Measurements from ENCODE around the gene KRT33A. TPM values are rescaled to one million over a fixed set of nuclear protein-coding genes. Genes with fewer than 3 reads are reported as not detected.

Gene KRT33A
- total and polyA plus RNA-seq, 2 experiments from 2014 or later = not detected

GRCh38 chr17:41332239-41332638, 18.4 kb downstream of the KRT33A start:
- TF ChIP-seq ETS1 (IDR thresholded peaks at IDR 0.05) = no peak
- TF ChIP-seq CREB1 (CRISPR knock-in tag; IDR thresholded peaks at IDR 0.05; ENCODE audit: low read depth) = no peak
- TF ChIP-seq REST (IDR thresholded peaks at IDR 0.05; ENCODE audit: unreplicated experiment) = no peak
- H3K9me3 Mint-ChIP-seq = peaks cover 2% of the 10 kb centered on the region; the same call in 1 of the 3 replicates
- H3K27ac Mint-ChIP-seq = no peak overlapping the region

GRCh38 chr17:41331606-41332005, 19.0 kb downstream of the KRT33A start:
- H3K27me3 ChIP-seq (ENCODE audit: insufficient read depth) = no peaks in the 10 kb centered on the region
- H3K9me3 Mint-ChIP-seq = peaks cover 2% of the 10 kb centered on the region; the same call in 1 of the 3 replicates
- H3K79me2 ChIP-seq (replicated peaks; ENCODE audit: insufficient read depth) = no peaks in the 10 kb centered on the region
- H3K4me1 ChIP-seq (ENCODE audit: insufficient read depth) = no peaks in the 10 kb centered on the region
- ATAC-seq (no peak), DNase-seq (ENCODE audit: low spot score) (no peak)
- no peaks in the 10 kb centered on the region for H3F3A ChIP-seq (replicated peaks; ENCODE audit: low read depth)
- no peaks in the 10 kb centered on the region for H4K20me1 ChIP-seq (replicated peaks; ENCODE audit: insufficient read depth)
- peaks cover 8% of the 10 kb centered on the region for H3K27me3 Mint-ChIP-seq (ENCODE audit: insufficient read depth, low read depth, poor library complexity)
- no peaks in the 10 kb centered on the region; the same call in 1 of the 2 replicates for H3K9me2 ChIP-seq (ENCODE audit: insufficient read depth)
- H3K36me3 Mint-ChIP-seq (ENCODE audit: low read depth) = no peaks in the 10 kb centered on the region
- H2AFZ ChIP-seq = no peak overlapping the region
- H3K4me3 Mint-ChIP-seq = no peak overlapping the region
- H3K4me2 ChIP-seq = no peak overlapping the region
- H3K27ac Mint-ChIP-seq = no peak overlapping the region
- no peaks in the 10 kb centered on the region for H3K36me3 ChIP-seq (ENCODE audit: insufficient read depth)
- H3K4me1 Mint-ChIP-seq = no peaks in the 10 kb centered on the region
- H3K4me3 ChIP-seq = no peak overlapping the region
- no peak overlapping the region for H3K27ac ChIP-seq (ENCODE audit: low read depth)
- TF ChIP-seq ZNF114 (CRISPR knock-in tag; IDR thresholded peaks at IDR 0.05) (no peak), STAT1 (IDR thresholded peaks at IDR 0.05; ENCODE audit: unreplicated experiment) (no peak), POLR2AphosphoS5 (IDR thresholded peaks at IDR 0.05; ENCODE audit: low read depth) (no peak), CTCF (conservative IDR thresholded peaks at IDR 0.05; ENCODE audit: low read depth in 2 of 2) (no peak), CREB1 (CRISPR knock-in tag; IDR thresholded peaks at IDR 0.05; ENCODE audit: low read depth) (no peak), NANOG (IDR thresholded peaks at IDR 0.05; ENCODE audit: borderline replicate concordance) (no peak), ETS1 (IDR thresholded peaks at IDR 0.05) (no peak), EZH2phosphoT487 (IDR thresholded peaks at IDR 0.05; ENCODE audit: unreplicated experiment) (no peak), REST (IDR thresholded peaks at IDR 0.05; ENCODE audit: unreplicated experiment) (no peak), ZNF331 (CRISPR knock-in tag; IDR thresholded peaks at IDR 0.05; ENCODE audit: low read depth) (no peak), EZH2 (IDR thresholded peaks at IDR 0.05; ENCODE audit: low read depth, unreplicated experiment) (no peak)

More at GRCh38 chr17:41332239-41332638, 18.4 kb downstream of the KRT33A start:
- DNase-seq (ENCODE audit: low spot score) (no peak), ATAC-seq (no peak)
- H3K27me3 ChIP-seq (ENCODE audit: insufficient read depth) = no peaks in the 10 kb centered on the region
- H3K36me3 ChIP-seq (ENCODE audit: insufficient read depth) = no peaks in the 10 kb centered on the region
- H3K36me3 Mint-ChIP-seq (ENCODE audit: low read depth) = no peaks in the 10 kb centered on the region
- H3K79me2 ChIP-seq (replicated peaks; ENCODE audit: insufficient read depth) = no peaks in the 10 kb centered on the region
- H3K4me1 ChIP-seq (ENCODE audit: insufficient read depth) = no peaks in the 10 kb centered on the region
- H3K4me3 Mint-ChIP-seq = no peak overlapping the region
- no peak overlapping the region for H3K4me3 ChIP-seq
- H3K27ac ChIP-seq (ENCODE audit: low read depth) = no peak overlapping the region
- H3F3A ChIP-seq (replicated peaks; ENCODE audit: low read depth) = no peaks in the 10 kb centered on the region
- peaks cover 8% of the 10 kb centered on the region for H3K27me3 Mint-ChIP-seq (ENCODE audit: insufficient read depth, low read depth, poor library complexity)
- H2AFZ ChIP-seq = no peak overlapping the region
- H3K9me2 ChIP-seq (ENCODE audit: insufficient read depth) = no peaks in the 10 kb centered on the region; the same call in 1 of the 2 replicates
- H3K4me2 ChIP-seq = no peak overlapping the region
- H4K20me1 ChIP-seq (replicated peaks; ENCODE audit: insufficient read depth) = no peaks in the 10 kb centered on the region
- no peaks in the 10 kb centered on the region for H3K4me1 Mint-ChIP-seq

All from GM23338 (cell line).